PC-9 (cell line): ENCODE measurements around the gene PVALEF.

Source experiments
- EZH2 ChIP-seq: fragments of 200-600 bp; sonication (generic); IDR thresholded peaks from 2 replicates; pipeline ENCODE4 v1.8.0; 2017; ENCODE audit warnings: antibody characterized with exemption, low read depth
- TF ChIP-seq, protein P1 (sequence below): fragments of 200-600 bp; sonication (generic); conservative IDR thresholded peaks from 2 replicates; pipeline ENCODE4 v1.6.1; 2017; ENCODE audit warnings: mixed run types, antibody characterized with exemption, mild to moderate bottlenecking, moderate library complexity

DNA sequence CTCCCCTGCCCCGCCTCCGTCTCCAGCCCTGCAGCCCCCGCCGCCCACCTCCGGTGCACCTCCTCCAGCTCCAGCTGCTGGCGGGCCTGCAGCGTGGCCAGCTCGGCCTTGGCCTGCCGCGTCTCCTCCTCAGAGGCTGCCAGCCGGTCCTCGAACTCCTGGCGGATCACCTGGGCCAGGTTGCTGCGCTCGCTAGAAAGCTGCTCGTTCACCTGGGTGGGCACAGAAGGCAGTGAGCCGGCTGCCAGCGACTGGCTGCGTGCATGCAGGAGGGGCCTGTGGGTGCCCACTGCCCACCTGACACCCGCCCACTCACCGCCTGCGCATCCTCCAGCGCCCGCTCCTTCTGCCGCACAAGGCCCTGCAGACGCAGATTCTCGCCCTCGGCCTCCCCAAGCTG lies 25.3 kb downstream of the PVALEF start:
- TF ChIP-seq, protein P1, sequence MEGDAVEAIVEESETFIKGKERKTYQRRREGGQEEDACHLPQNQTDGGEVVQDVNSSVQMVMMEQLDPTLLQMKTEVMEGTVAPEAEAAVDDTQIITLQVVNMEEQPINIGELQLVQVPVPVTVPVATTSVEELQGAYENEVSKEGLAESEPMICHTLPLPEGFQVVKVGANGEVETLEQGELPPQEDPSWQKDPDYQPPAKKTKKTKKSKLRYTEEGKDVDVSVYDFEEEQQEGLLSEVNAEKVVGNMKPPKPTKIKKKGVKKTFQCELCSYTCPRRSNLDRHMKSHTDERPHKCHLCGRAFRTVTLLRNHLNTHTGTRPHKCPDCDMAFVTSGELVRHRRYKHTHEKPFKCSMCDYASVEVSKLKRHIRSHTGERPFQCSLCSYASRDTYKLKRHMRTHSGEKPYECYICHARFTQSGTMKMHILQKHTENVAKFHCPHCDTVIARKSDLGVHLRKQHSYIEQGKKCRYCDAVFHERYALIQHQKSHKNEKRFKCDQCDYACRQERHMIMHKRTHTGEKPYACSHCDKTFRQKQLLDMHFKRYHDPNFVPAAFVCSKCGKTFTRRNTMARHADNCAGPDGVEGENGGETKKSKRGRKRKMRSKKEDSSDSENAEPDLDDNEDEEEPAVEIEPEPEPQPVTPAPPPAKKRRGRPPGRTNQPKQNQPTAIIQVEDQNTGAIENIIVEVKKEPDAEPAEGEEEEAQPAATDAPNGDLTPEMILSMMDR = no peak
- no peak for TF ChIP-seq EZH2
